ENCODE data around the gene MTIF3. TPM values are rescaled to one million over a fixed set of nuclear protein-coding genes. Genes with fewer than 3 reads are reported as not detected.

MTIF3 gene
- total RNA-seq, 4 donors from 2014 or later, result 45.4 to 94.2 (median 65.9) TPM

- no peak for TF ChIP-seq CTCF (IDR thresholded peaks at IDR 0.05)
- TF ChIP-seq POLR2A (IDR thresholded peaks at IDR 0.05), result no peak
- no peak for TF ChIP-seq EP300 (IDR thresholded peaks at IDR 0.05)
- WGBS, 2 donors, result 70 to 76% methylated on average over 7 of the region's 7 CpGs
- H3K27ac ChIP-seq, result no peak overlapping the region
- no peaks in the 10 kb centered on the region for H3K36me3 ChIP-seq
- H3K27me3 ChIP-seq, result no peaks in the 10 kb centered on the region
- H3K4me1 ChIP-seq, result no peaks in the 10 kb centered on the region
- no peak overlapping the region for H3K4me3 ChIP-seq
- peaks cover 0 to 6% (median 0%) of the 10 kb centered on the region in 4 donors for H3K9me3 ChIP-seq
- DNase-seq (ENCODE audit: low spot score in 2 of 2), result no peak
Observed at GRCh38 chr13:27482983-27483382, 32.6 kb upstream of the MTIF3 start.

- no peaks in the 10 kb centered on the region for H3K4me1 ChIP-seq
- no peaks in the 10 kb centered on the region for H3K36me3 ChIP-seq
- no peak overlapping the region for H3K27ac ChIP-seq
- no peaks in the 10 kb centered on the region for H3K27me3 ChIP-seq
- TF ChIP-seq CTCF (IDR thresholded peaks at IDR 0.05) (peak in 2 of 5 experiments; percentile 13 to 27), POLR2A (IDR thresholded peaks at IDR 0.05) (no peak), EP300 (IDR thresholded peaks at IDR 0.05) (no peak)
- peaks cover 0 to 6% (median 0%) of the 10 kb centered on the region in 4 donors for H3K9me3 ChIP-seq
- 21 to 24% methylated on average over 11 of the region's 11 CpGs for WGBS, 2 donors
- H3K4me3 ChIP-seq, result no peak overlapping the region
- no peak for DNase-seq (ENCODE audit: low spot score in 2 of 2)
Observed at GRCh38 chr13:27481766-27482165, 31.4 kb upstream of the MTIF3 start.

GRCh38 chr13:27476943-27477703, 26.8 kb upstream of the MTIF3 start:
- Histone ChIP-seq H3K9me3 (peaks cover 0 to 6% (median 0%) of the 10 kb centered on the region in 4 donors), H3K27ac (no peak overlapping the region), H3K36me3 (no peaks in the 10 kb centered on the region), H3K4me3 (no peak overlapping the region), H3K27me3 (no peaks in the 10 kb centered on the region), H3K4me1 (no peaks in the 10 kb centered on the region)
- WGBS, 2 donors, result 28 to 31% methylated on average over 10 of the region's 10 CpGs
- no peak for DNase-seq (ENCODE audit: low spot score in 2 of 2)
- no peak for TF ChIP-seq EP300 (IDR thresholded peaks at IDR 0.05)
- no peak for TF ChIP-seq CTCF (IDR thresholded peaks at IDR 0.05)
- TF ChIP-seq POLR2A (IDR thresholded peaks at IDR 0.05), result no peak

- no peaks in the 10 kb centered on the region for H3K4me1 ChIP-seq
- no peak for DNase-seq (ENCODE audit: low spot score in 2 of 2)
- TF ChIP-seq POLR2A (IDR thresholded peaks at IDR 0.05), result no peak
- TF ChIP-seq CTCF (IDR thresholded peaks at IDR 0.05), result no peak
- no peak for TF ChIP-seq EP300 (IDR thresholded peaks at IDR 0.05)
- no peaks in the 10 kb centered on the region for H3K36me3 ChIP-seq
- H3K4me3 ChIP-seq, result no peak overlapping the region
- no peaks in the 10 kb centered on the region for H3K9me3 ChIP-seq
- WGBS, 2 donors, result 94% methylated on average over 13 of the region's 13 CpGs
- no peaks in the 10 kb centered on the region for H3K27me3 ChIP-seq
- no peak overlapping the region for H3K27ac ChIP-seq
Observed at GRCh38 chr13:27474751-27475268, 24.4 kb upstream of the MTIF3 start.

- 87 to 89% methylated on average over 3 of the region's 3 CpGs for WGBS, 2 donors
- Histone ChIP-seq H3K36me3 (no peaks in the 10 kb centered on the region), H3K4me1 (no peaks in the 10 kb centered on the region), H3K27ac (no peak overlapping the region), H3K9me3 (no peaks in the 10 kb centered on the region), H3K4me3 (no peak overlapping the region), H3K27me3 (no peaks in the 10 kb centered on the region)
- TF ChIP-seq CTCF (IDR thresholded peaks at IDR 0.05) (no peak), POLR2A (IDR thresholded peaks at IDR 0.05) (no peak), EP300 (IDR thresholded peaks at IDR 0.05) (no peak)
- no peak for DNase-seq (ENCODE audit: low spot score in 2 of 2)
Observed at GRCh38 chr13:27472941-27473340, 22.6 kb upstream of the MTIF3 start.

Measured in tibial nerve (tissue), 4 donors.